Adrenal gland (tissue), 5 donors: ENCODE data around the gene ALKBH8.

Experiments used
- POLR2A ChIP-seq, 2 donors: fragments of 450-650 bp; IDR thresholded peaks; one replicate each; pipeline ENCODE4 v1.6.1; 2017; ENCODE audit warnings: antibody characterized with exemption in 2 of 2, mild to moderate bottlenecking in 2 of 2, moderate library complexity in 1 of 2
- TF ChIP-seq, protein P1 (sequence below), 6 experiments: fragments of 450-650 bp in 4 of 6; fragments of 200-600 bp in 2 of 6; sonication (generic) in 1 of 6; IDR thresholded peaks; 1 replicate in 5 of 6; 2 replicates in 1 of 6; pipeline versions ENCODE4 v1.5.1 to v1.8.0; 2016 to 2021; ENCODE audit warnings: antibody characterized with exemption in 6 of 6, mild to moderate bottlenecking in 2 of 6, moderate library complexity in 1 of 6
- donor health status: DM: no; HTN: no; CAD: no.

DNA sequence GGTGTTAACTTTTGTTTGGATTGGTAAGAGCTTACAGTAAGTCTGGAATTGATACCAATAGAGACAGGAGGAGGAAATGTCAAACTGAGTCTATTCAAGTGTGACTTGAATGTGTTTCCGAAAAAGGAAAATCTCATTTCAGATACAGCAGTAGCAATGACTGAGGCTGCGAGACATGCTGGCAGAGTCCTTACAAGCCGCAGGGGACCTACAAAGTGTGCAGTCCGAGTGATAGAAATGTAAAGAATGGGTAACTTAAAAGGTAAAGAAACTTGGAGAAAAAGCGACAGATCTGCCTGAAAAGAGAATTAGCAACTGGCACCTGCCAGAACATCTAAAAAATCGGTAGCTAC is 108.4 kb downstream of the ALKBH8 start:
- TF ChIP-seq, protein P1, sequence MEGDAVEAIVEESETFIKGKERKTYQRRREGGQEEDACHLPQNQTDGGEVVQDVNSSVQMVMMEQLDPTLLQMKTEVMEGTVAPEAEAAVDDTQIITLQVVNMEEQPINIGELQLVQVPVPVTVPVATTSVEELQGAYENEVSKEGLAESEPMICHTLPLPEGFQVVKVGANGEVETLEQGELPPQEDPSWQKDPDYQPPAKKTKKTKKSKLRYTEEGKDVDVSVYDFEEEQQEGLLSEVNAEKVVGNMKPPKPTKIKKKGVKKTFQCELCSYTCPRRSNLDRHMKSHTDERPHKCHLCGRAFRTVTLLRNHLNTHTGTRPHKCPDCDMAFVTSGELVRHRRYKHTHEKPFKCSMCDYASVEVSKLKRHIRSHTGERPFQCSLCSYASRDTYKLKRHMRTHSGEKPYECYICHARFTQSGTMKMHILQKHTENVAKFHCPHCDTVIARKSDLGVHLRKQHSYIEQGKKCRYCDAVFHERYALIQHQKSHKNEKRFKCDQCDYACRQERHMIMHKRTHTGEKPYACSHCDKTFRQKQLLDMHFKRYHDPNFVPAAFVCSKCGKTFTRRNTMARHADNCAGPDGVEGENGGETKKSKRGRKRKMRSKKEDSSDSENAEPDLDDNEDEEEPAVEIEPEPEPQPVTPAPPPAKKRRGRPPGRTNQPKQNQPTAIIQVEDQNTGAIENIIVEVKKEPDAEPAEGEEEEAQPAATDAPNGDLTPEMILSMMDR (IDR thresholded peaks at IDR 0.05): no peak
- TF ChIP-seq POLR2A (IDR thresholded peaks at IDR 0.05): no peak
